ENCODE data around the gene MRTFA.

MRTFA gene

GRCh38 chr22:40463683-40464082 is 172.8 kb downstream of the MRTFA start:
- DNase-seq (ENCODE audit: low read depth in 3 of 3), result peak in 1 of 3 donors; percentile 20

- peak in 2 of 3 donors; percentile 29 to 44 for DNase-seq (ENCODE audit: low read depth in 3 of 3)
Measured at GRCh38 chr22:40463017-40463631, 173.4 kb downstream of the MRTFA start.

- peak in 1 of 3 donors; percentile 19 for DNase-seq (ENCODE audit: low read depth in 3 of 3)
Measured at GRCh38 chr22:40462195-40462984, 174.1 kb downstream of the MRTFA start.

GRCh38 chr22:40453671-40454070 is 182.8 kb downstream of the MRTFA start:
- DNase-seq (ENCODE audit: low read depth in 3 of 3), result no peak

GRCh38 chr22:40452730-40453487 is 183.6 kb downstream of the MRTFA start:
- DNase-seq (ENCODE audit: low read depth in 3 of 3), result no peak

- DNase-seq (ENCODE audit: low read depth in 3 of 3), result no peak
Measured at GRCh38 chr22:40451210-40451609, 185.3 kb downstream of the MRTFA start.

GRCh38 chr22:40450616-40451015 is 185.9 kb downstream of the MRTFA start:
- no peak for DNase-seq (ENCODE audit: low read depth in 3 of 3)

- DNase-seq (ENCODE audit: low read depth in 3 of 3), result no peak
Measured at GRCh38 chr22:40449676-40450035, 186.9 kb downstream of the MRTFA start.

- no peak for DNase-seq (ENCODE audit: low read depth in 3 of 3)
Measured at GRCh38 chr22:40446203-40446602, 190.3 kb downstream of the MRTFA start.

GRCh38 chr22:40444178-40444831 is 192.2 kb downstream of the MRTFA start:
- DNase-seq (ENCODE audit: low read depth in 3 of 3), result no peak

- no peak for DNase-seq (ENCODE audit: low read depth in 3 of 3)
Measured at GRCh38 chr22:40443732-40444131, 192.8 kb downstream of the MRTFA start.

GRCh38 chr22:40441761-40442390 is 194.6 kb downstream of the MRTFA start:
- DNase-seq (ENCODE audit: low read depth in 3 of 3), result no peak

- DNase-seq (ENCODE audit: low read depth in 3 of 3), result no peak
Measured at GRCh38 chr22:40436505-40437431, 199.8 kb downstream of the MRTFA start.

- DNase-seq (ENCODE audit: low read depth in 3 of 3), result no peak
Measured at GRCh38 chr22:40434745-40435144, 201.8 kb downstream of the MRTFA start.

GRCh38 chr22:40434106-40434505 is 202.4 kb downstream of the MRTFA start:
- no peak for DNase-seq (ENCODE audit: low read depth in 3 of 3)

- DNase-seq (ENCODE audit: low read depth in 3 of 3), result no peak
Measured at GRCh38 chr22:40433416-40434090, 203.0 kb downstream of the MRTFA start.

- DNase-seq (ENCODE audit: low read depth in 3 of 3), result no peak
Measured at GRCh38 chr22:40432625-40433024, 203.9 kb downstream of the MRTFA start.

- no peak for DNase-seq (ENCODE audit: low read depth in 3 of 3)
Measured at GRCh38 chr22:40432157-40432556, 204.4 kb downstream of the MRTFA start.

- no peak for DNase-seq (ENCODE audit: low read depth in 3 of 3)
Measured at GRCh38 chr22:40430991-40431390, 205.5 kb downstream of the MRTFA start.

- no peak for DNase-seq (ENCODE audit: low read depth in 3 of 3)
Measured at GRCh38 chr22:40429481-40429880, 207.0 kb downstream of the MRTFA start.
